ENCODE data around the gene TEX9. TPM values are rescaled to one million over a fixed set of nuclear protein-coding genes. Genes with fewer than 3 reads are reported as not detected.

The TEX9 gene
- polyA plus RNA-seq, 1 experiment: 2.0 TPM

DNA sequence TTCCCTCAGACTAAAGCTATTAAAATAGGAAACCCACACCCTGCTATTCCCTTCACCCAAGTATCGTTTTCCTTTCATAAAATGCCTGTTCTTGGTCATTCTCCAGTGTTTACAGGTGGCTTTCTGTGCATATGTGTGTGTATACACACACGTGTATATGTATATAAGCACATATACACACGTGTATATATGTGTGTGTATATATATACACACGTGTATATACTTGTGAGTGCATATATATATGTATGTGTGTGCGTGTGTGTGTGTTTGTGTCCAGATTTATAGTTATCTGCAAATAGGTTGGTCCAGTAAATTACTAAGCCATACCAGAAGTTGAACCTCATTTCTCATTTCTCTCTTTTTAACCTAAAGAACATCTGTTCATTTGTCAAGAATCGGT lies 15.7 kb upstream of the TEX9 start:
- Histone ChIP-seq H3K27ac (ENCODE audit: low read depth, low read length) (no peak overlapping the region), H3K4me3 (ENCODE audit: low read depth, low read length) (no peak overlapping the region), H3K27me3 (ENCODE audit: control insufficient read depth, insufficient read depth, low read length) (no peaks in the 10 kb centered on the region), H3K9me3 (ENCODE audit: control insufficient read depth, insufficient read depth, low read length) (no peaks in the 10 kb centered on the region)
- ChIA-PET POLR2A (no interaction called here), CTCF (no interaction called here)
- TF ChIP-seq, protein P1, sequence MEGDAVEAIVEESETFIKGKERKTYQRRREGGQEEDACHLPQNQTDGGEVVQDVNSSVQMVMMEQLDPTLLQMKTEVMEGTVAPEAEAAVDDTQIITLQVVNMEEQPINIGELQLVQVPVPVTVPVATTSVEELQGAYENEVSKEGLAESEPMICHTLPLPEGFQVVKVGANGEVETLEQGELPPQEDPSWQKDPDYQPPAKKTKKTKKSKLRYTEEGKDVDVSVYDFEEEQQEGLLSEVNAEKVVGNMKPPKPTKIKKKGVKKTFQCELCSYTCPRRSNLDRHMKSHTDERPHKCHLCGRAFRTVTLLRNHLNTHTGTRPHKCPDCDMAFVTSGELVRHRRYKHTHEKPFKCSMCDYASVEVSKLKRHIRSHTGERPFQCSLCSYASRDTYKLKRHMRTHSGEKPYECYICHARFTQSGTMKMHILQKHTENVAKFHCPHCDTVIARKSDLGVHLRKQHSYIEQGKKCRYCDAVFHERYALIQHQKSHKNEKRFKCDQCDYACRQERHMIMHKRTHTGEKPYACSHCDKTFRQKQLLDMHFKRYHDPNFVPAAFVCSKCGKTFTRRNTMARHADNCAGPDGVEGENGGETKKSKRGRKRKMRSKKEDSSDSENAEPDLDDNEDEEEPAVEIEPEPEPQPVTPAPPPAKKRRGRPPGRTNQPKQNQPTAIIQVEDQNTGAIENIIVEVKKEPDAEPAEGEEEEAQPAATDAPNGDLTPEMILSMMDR (IDR thresholded peaks at IDR 0.05; ENCODE audit: low read depth, low read length): no peak
- no peak for DNase-seq (ENCODE audit: low read depth, low spot score)

DNA sequence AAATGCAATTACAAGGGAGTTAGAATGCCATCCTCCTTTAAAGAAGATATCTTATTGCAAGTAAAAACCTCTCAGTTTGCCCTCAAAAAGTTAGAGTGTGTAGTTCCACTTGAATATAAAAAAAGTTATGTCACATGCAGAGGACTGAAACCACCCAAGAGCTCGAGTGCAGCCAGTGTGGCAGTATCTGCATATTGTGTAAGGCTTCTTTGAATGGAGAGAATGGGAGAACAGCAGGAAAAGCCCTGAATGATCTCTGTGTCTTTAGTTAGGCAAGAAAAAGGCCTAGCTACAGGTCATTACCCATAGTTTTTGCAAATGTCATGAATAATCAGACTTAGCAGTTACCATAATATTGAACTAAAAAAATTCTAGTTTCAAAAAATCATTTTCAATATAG lies 13.9 kb upstream of the TEX9 start:
- TF ChIP-seq, protein P1 (IDR thresholded peaks at IDR 0.05; ENCODE audit: low read depth, low read length): no peak
- no peaks in the 10 kb centered on the region for H3K27me3 ChIP-seq (ENCODE audit: control insufficient read depth, insufficient read depth, low read length)
- no peak for DNase-seq (ENCODE audit: low read depth, low spot score)
- no peak overlapping the region for H3K27ac ChIP-seq (ENCODE audit: low read depth, low read length)
- POLR2A ChIA-PET: no interaction called here
- CTCF ChIA-PET: no interaction called here
- no peak overlapping the region for H3K4me3 ChIP-seq (ENCODE audit: low read depth, low read length)
- no peaks in the 10 kb centered on the region for H3K9me3 ChIP-seq (ENCODE audit: control insufficient read depth, insufficient read depth, low read length)

DNA sequence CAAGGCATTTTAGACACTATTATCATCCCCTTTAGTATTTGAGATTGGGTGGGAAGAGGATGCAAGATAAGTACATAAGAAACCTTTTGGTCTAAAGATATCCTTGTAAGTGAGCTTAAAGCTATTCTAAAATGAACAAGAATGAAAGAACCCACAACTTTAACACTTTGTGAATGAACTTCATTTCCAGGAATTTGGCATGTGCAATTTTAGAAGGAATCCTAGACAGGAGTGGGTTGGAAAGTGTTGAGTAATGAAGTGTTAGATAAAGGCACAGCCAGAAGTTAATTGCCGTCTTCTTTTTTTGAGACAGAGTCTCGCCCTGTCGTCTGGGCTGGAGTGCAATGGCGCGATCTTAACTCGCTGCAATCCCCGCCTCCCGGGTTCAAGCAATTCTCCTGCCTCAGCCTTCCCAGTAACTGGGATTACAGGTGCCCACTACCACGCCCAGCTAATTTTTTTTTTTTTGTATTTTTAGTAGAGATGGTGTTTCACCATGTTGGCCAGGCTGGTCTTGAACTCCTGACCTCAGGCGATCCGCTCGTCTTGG lies 13.2 kb upstream of the TEX9 start:
- TF ChIP-seq, protein P1 (IDR thresholded peaks at IDR 0.05; ENCODE audit: low read depth, low read length): no peak
- POLR2A ChIA-PET: no interaction called here
- Histone ChIP-seq H3K27ac (ENCODE audit: low read depth, low read length) (no peak overlapping the region), H3K4me3 (ENCODE audit: low read depth, low read length) (no peak overlapping the region), H3K9me3 (ENCODE audit: control insufficient read depth, insufficient read depth, low read length) (no peaks in the 10 kb centered on the region), H3K27me3 (ENCODE audit: control insufficient read depth, insufficient read depth, low read length) (no peaks in the 10 kb centered on the region)
- CTCF ChIA-PET: no interaction called here
- DNase-seq (ENCODE audit: low read depth, low spot score): no peak

- no peak overlapping the region for H3K27ac ChIP-seq (ENCODE audit: low read depth, low read length)
- H3K9me3 ChIP-seq (ENCODE audit: control insufficient read depth, insufficient read depth, low read length): no peaks in the 10 kb centered on the region
- no peaks in the 10 kb centered on the region for H3K27me3 ChIP-seq (ENCODE audit: control insufficient read depth, insufficient read depth, low read length)
- H3K4me3 ChIP-seq (ENCODE audit: low read depth, low read length): no peak overlapping the region
- TF ChIP-seq, protein P1 (IDR thresholded peaks at IDR 0.05; ENCODE audit: low read depth, low read length): no peak
- DNase-seq (ENCODE audit: low read depth, low spot score): no peak
- POLR2A ChIA-PET: no interaction called here
- CTCF ChIA-PET: no interaction called here
Observed at GRCh38 chr15:56353119-56353518, 12.1 kb upstream of the TEX9 start.

GRCh38 chr15:56353740-56354139 lies 11.5 kb upstream of the TEX9 start:
- ChIA-PET CTCF (no interaction called here), POLR2A (no interaction called here)
- no peak overlapping the region for H3K4me3 ChIP-seq (ENCODE audit: low read depth, low read length)
- TF ChIP-seq, protein P1 (IDR thresholded peaks at IDR 0.05; ENCODE audit: low read depth, low read length): no peak
- H3K9me3 ChIP-seq (ENCODE audit: control insufficient read depth, insufficient read depth, low read length): no peaks in the 10 kb centered on the region
- DNase-seq (ENCODE audit: low read depth, low spot score): no peak
- no peaks in the 10 kb centered on the region for H3K27me3 ChIP-seq (ENCODE audit: control insufficient read depth, insufficient read depth, low read length)
- no peak overlapping the region for H3K27ac ChIP-seq (ENCODE audit: low read depth, low read length)
